Measurements from ENCODE around the gene COPS7B. TPM values are rescaled to one million over a fixed set of nuclear protein-coding genes. Genes with fewer than 3 reads are reported as not detected.

The COPS7B gene
- polyA plus RNA-seq, 1 donor (not counting 4 experiments of a cell fraction or from before 2014, with no cell fraction given): 53.3 TPM

- Histone ChIP-seq H3K4me2 (ENCODE audit: control insufficient read depth, extremely low read depth, insufficient read depth, low read depth, low read length) (no peak overlapping the region), H3K9me1 (ENCODE audit: control insufficient read depth, extremely low read depth, insufficient read depth, low read length) (no peaks in the 10 kb centered on the region), H3K9me3 (ENCODE audit: control insufficient read depth, low read depth, low read length) (no peaks in the 10 kb centered on the region), H3K9ac (ENCODE audit: control insufficient read depth, extremely low read depth, insufficient read depth, low read length) (no peak overlapping the region), H4K20me1 (ENCODE audit: control insufficient read depth, extremely low read depth, insufficient read depth, low read length) (no peaks in the 10 kb centered on the region), H3K36me3 (ENCODE audit: control insufficient read depth in 2 of 2, extremely low read depth in 1 of 2, insufficient read depth in 2 of 2, low read length in 2 of 2) (peaks cover 3 to 5% of the 10 kb centered on the region in 2 experiments), H3K27me3 (ENCODE audit: control insufficient read depth, extremely low read depth, insufficient read depth, low read length) (no peaks in the 10 kb centered on the region), H2AFZ (ENCODE audit: control insufficient read depth, low read length) (no peak overlapping the region), H3K27ac (ENCODE audit: control insufficient read depth, insufficient read depth, low read length) (no peak overlapping the region), H3K4me3 (ENCODE audit: control insufficient read depth in 2 of 3, extremely low read depth in 1 of 3, insufficient read depth in 2 of 3, low read depth in 1 of 3, low read length in 3 of 3) (no peak overlapping the region), H3K79me2 (ENCODE audit: control insufficient read depth, insufficient read depth, low read length) (no peaks in the 10 kb centered on the region), H3K4me1 (ENCODE audit: control insufficient read depth, extremely low read depth, insufficient read depth, low read length) (peaks cover 2% of the 10 kb centered on the region)
- FAIRE-seq (no peak), DNase-seq (ENCODE audit: low read depth, low spot score) (no peak)
- dilution Hi-C loops (cut with MboI; ENCODE audit: extremely low pct_ligation_motif_present, low sequenced_read_pairs): no loop called here
- TF ChIP-seq EZH2 (IDR thresholded peaks at IDR 0.05; ENCODE audit: low read length): no peak
- no peak for TF ChIP-seq CTCF (optimal IDR thresholded peaks at IDR 0.05 in 1 of 3, IDR thresholded peaks at IDR 0.05 in 1 of 3, conservative IDR thresholded peaks at IDR 0.05 in 1 of 3; ENCODE audit: extremely low read depth in 1 of 3, insufficient read depth in 2 of 3, low read length in 3 of 3)
Observed at GRCh38 chr2:231816327-231817026, 30.2 kb downstream of the COPS7B start.

- H2AFZ ChIP-seq (ENCODE audit: control insufficient read depth, low read length): no peak overlapping the region
- dilution Hi-C loops (cut with MboI; ENCODE audit: extremely low pct_ligation_motif_present, low sequenced_read_pairs): no loop called here
- H3K79me2 ChIP-seq (ENCODE audit: control insufficient read depth, insufficient read depth, low read length): no peaks in the 10 kb centered on the region
- H3K9ac ChIP-seq (ENCODE audit: control insufficient read depth, extremely low read depth, insufficient read depth, low read length): no peak overlapping the region
- FAIRE-seq (no peak), DNase-seq (ENCODE audit: low read depth, low spot score) (no peak)
- H3K27ac ChIP-seq (ENCODE audit: control insufficient read depth, insufficient read depth, low read length): no peak overlapping the region
- H3K9me3 ChIP-seq (ENCODE audit: control insufficient read depth, low read depth, low read length): peaks cover 4% of the 10 kb centered on the region
- no peaks in the 10 kb centered on the region for H4K20me1 ChIP-seq (ENCODE audit: control insufficient read depth, extremely low read depth, insufficient read depth, low read length)
- H3K27me3 ChIP-seq (ENCODE audit: control insufficient read depth, extremely low read depth, insufficient read depth, low read length): no peaks in the 10 kb centered on the region
- no peaks in the 10 kb centered on the region for H3K9me1 ChIP-seq (ENCODE audit: control insufficient read depth, extremely low read depth, insufficient read depth, low read length)
- no peaks in the 10 kb centered on the region for H3K36me3 ChIP-seq (ENCODE audit: control insufficient read depth in 2 of 2, extremely low read depth in 1 of 2, insufficient read depth in 2 of 2, low read length in 2 of 2)
- no peak overlapping the region for H3K4me3 ChIP-seq (ENCODE audit: control insufficient read depth in 2 of 3, extremely low read depth in 1 of 3, insufficient read depth in 2 of 3, low read depth in 1 of 3, low read length in 3 of 3)
- no peaks in the 10 kb centered on the region for H3K4me1 ChIP-seq (ENCODE audit: control insufficient read depth, extremely low read depth, insufficient read depth, low read length)
- no peak overlapping the region for H3K4me2 ChIP-seq (ENCODE audit: control insufficient read depth, extremely low read depth, insufficient read depth, low read depth, low read length)
- TF ChIP-seq EZH2 (IDR thresholded peaks at IDR 0.05; ENCODE audit: low read length) (no peak), CTCF (optimal IDR thresholded peaks at IDR 0.05 in 1 of 3, IDR thresholded peaks at IDR 0.05 in 1 of 3, conservative IDR thresholded peaks at IDR 0.05 in 1 of 3; ENCODE audit: extremely low read depth in 1 of 3, insufficient read depth in 2 of 3, low read length in 3 of 3) (no peak)
Observed at GRCh38 chr2:231819447-231820042, 33.3 kb downstream of the COPS7B start.

All from keratinocyte (primary cell).